GM10248 (cell line): ENCODE results near the gene ICAM5.

Source experiments
- CTCF ChIA-PET: fragments of 300-600 bp; sonication (Branson Sonifier 250); formaldehyde crosslinking; extraction: SDS; loops from one replicate; lab custom pipeline; 2021; ENCODE audit warnings: antibody characterized with exemption; lab: Yijun Ruan, JAX
- POLR2A ChIA-PET: fragments of 350-650 bp; sonication (Branson Sonifier 250); formaldehyde crosslinking; extraction: SDS; loops from one replicate; lab custom pipeline; 2020; ENCODE audit warnings: antibody characterized with exemption; lab: Yijun Ruan, JAX
- DNase-seq: peaks from one replicate; pipeline ENCODE4 v3.0.0; 2012; ENCODE audit errors: extremely low spot score
- TF ChIP-seq, protein P1 (sequence below): IDR thresholded peaks from 2 replicates; pipeline ENCODE4 v1.5.1; 2012; ENCODE audit warnings: mild to moderate bottlenecking, low read depth; ENCODE audit errors: extremely low read depth, missing control alignments, control extremely low read depth

Gene ICAM5

DNA sequence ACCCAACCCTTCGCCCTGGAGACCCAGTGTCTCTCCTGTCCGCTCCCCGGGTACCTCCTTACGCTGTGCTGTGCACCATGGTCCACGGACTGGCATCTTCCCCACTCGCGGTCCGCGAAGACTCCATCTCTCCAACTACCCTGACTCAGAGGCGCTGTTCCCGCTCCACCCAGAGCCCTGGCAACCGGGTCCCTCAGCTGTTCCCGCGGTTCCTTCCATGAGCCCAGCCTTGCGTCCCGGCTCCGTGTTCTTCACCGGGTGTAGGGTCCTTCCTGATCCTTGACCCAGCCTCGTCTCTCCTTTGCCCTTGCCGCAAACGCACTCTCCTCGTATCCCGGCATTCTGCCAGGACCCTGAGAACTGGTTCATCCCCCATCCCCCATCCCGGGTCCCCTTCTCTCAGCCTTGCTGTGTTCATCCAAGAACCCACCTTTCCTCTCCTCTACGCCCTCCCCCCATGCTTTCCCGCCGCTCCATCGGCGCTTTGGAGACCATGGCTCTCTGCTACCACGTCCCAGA is 664 bp downstream of the ICAM5 start:
- TF ChIP-seq, protein P1, sequence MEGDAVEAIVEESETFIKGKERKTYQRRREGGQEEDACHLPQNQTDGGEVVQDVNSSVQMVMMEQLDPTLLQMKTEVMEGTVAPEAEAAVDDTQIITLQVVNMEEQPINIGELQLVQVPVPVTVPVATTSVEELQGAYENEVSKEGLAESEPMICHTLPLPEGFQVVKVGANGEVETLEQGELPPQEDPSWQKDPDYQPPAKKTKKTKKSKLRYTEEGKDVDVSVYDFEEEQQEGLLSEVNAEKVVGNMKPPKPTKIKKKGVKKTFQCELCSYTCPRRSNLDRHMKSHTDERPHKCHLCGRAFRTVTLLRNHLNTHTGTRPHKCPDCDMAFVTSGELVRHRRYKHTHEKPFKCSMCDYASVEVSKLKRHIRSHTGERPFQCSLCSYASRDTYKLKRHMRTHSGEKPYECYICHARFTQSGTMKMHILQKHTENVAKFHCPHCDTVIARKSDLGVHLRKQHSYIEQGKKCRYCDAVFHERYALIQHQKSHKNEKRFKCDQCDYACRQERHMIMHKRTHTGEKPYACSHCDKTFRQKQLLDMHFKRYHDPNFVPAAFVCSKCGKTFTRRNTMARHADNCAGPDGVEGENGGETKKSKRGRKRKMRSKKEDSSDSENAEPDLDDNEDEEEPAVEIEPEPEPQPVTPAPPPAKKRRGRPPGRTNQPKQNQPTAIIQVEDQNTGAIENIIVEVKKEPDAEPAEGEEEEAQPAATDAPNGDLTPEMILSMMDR, result no peak
- DNase-seq, result no peak
- POLR2A ChIA-PET, result interaction anchor here (4.0 kb wide), 1 partner anchor 20 kb away, joined by 84 read pairs; the partner anchor contains the start of gene ICAM1
- CTCF ChIA-PET, result interaction anchor here (1.1 to 6.3 kb wide), 5 partner anchors 10 to 127 kb away, joined by 4 to 54 read pairs (median 6); partner anchors contain the start of gene ICAM1

GRCh38 chr19:10290876-10291553 is 1.3 kb downstream of the ICAM5 start:
- ChIA-PET POLR2A (interaction anchor here (0.7 to 1.3 kb wide), 3 partner anchors 8 to 20 kb away, joined by 3 to 14 read pairs (median 5); partner anchors contain the start of gene ICAM1), CTCF (interaction anchor here (0.8 to 2.3 kb wide), 8 partner anchors 14 to 127 kb away, joined by 3 to 15 read pairs (median 6); partner anchors contain the start of gene ICAM1)
- TF ChIP-seq, protein P1, result no peak
- peak; percentile 65 for DNase-seq

DNA sequence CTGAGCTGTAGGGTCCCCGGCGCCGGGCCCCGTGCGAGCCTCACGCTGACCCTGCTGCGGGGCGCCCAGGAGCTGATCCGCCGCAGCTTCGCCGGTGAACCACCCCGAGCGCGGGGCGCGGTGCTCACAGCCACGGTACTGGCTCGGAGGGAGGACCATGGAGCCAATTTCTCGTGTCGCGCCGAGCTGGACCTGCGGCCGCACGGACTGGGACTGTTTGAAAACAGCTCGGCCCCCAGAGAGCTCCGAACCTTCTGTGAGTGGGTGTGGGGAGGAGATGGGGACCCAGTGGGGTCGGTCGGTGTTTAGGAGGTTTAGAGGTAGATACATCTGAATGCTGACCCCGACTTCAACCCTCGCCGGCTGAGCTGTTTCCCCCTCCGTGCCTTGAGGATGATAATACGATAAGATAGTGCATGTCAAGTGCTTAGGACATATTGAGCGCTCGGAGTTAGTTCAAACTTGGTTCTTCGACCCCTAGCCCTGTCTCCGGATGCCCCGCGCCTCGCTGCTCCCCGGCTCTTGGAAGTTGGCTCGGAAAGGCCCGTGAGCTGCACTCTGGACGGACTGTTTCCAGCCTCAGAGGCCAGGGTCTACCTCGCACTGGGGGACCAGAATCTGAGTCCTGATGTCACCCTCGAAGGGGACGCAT is 1.9 kb downstream of the ICAM5 start:
- ChIA-PET POLR2A (interaction anchor here (0.7 to 1.3 kb wide), 4 partner anchors 9 to 21 kb away, joined by 3 to 14 read pairs (median 4); partner anchors contain the start of gene ICAM1), CTCF (interaction anchor here (0.8 to 2.1 kb wide), 7 partner anchors 14 to 125 kb away, joined by 3 to 15 read pairs (median 5); partner anchors contain the start of gene ICAM1)
- no peak for DNase-seq
- TF ChIP-seq, protein P1, result no peak

DNA sequence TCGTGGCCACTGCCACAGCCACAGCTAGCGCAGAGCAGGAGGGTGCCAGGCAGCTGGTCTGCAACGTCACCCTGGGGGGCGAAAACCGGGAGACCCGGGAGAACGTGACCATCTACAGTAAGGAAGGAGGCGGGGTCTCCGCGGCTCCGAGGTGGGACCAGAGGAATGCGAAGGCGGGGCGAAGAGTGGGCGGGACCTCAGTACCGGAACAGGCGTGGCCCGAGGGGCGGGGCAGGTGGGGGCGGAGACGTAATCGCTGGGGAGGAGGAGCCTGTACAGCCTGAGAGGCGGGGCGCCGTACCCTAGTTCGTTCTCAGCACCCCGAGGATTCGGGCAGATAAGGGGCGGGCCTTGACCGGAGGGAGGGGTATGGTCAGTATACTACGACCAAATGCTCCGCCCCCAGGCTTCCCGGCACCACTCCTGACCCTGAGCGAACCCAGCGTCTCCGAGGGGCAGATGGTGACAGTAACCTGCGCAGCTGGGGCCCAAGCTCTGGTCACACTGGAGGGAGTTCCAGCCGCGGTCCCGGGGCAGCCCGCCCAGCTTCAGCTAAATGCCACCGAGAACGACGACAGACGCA is 2.5 kb downstream of the ICAM5 start:
- ChIA-PET POLR2A (interaction anchor here (1.2 to 1.3 kb wide), 2 partner anchors 9 to 21 kb away, joined by 3 to 5 read pairs; partner anchors contain the start of gene ICAM1), CTCF (interaction anchor here (1.1 to 2.1 kb wide), 5 partner anchors 21 to 124 kb away, joined by 3 to 15 read pairs (median 6); partner anchors contain the start of gene ICAM1)
- DNase-seq, result peak; percentile 91

GRCh38 chr19:10292789-10293636 is 3.3 kb downstream of the ICAM5 start:
- TF ChIP-seq, protein P1, result no peak
- POLR2A ChIA-PET, result interaction anchor here (1.2 kb wide), 1 partner anchor 22 kb away, joined by 3 read pairs; the partner anchor contains the start of gene ICAM1
- CTCF ChIA-PET, result interaction anchor here (2.0 to 2.1 kb wide), 2 partner anchors 22 to 96 kb away, joined by 12 to 15 read pairs; partner anchors contain the start of gene ICAM1
- DNase-seq, result no peak

More for the DNA sequence above, 2.5 kb downstream of the ICAM5 start:
- TF ChIP-seq, protein P1, result no peak
